Measurements from ENCODE around the gene EPN1. TPM values are rescaled to one million over a fixed set of nuclear protein-coding genes. Genes with fewer than 3 reads are reported as not detected.
A peak's percentile ranks its signal among the peaks of the same experiment; 100 is the strongest.

Gene EPN1
- total RNA-seq, 3 donors from 2014 or later (not counting 1 experiment from before 2014, with no cell fraction given): 47.6 to 56.4 (median 51.8) TPM

GRCh38 chr19:55654323-55654867 is 20.6 kb upstream of the EPN1 start:
- peaks cover 44 to 56% of the 10 kb centered on the region in 2 donors for H3K4me1 Mint-ChIP-seq
- H3K4me1 ChIP-seq (ENCODE audit: control insufficient read depth, insufficient read depth, low read length): peaks cover 49% of the 10 kb centered on the region

DNA sequence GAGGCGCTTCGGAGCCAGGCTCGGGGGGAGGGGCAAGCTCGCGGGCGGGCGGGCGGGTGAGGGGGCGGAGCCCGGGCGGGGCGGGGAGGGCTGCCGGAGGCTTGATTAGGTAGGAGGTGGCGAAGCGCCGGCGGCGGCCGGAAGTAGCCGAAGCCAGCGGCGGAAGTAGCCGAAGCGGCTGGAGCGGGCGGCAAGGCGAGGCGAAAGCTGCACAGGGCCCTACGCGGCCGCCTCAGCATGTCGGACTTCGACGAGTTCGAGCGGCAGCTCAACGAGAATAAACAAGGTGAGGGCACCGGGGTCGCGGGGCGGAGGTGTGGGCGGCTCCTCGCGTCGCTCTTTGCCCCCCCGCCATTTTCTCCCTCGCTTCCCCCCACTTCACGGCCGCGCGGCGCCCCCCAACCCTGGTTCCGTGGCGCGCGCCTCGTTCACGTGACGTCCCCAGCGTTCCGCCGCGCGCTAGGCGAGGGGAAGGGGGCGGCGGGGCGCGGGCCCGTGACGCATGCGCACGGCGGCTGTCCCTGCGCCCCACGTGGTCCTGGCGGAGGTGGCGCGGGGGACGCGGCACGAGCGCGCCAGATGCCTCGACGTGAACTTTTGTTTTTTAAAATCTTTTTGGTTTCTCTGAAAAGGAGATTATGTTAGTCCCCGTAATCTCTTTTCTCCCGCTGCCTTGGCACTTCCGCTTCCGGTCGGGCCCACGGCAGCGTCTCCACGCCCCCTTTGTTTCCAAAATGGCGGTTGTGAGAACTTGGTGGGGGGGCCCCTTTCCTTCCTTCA is 20.0 kb upstream of the EPN1 start, which contains the start of gene U2AF2:
Gene U2AF2 (plus strand): TSS at position 168 of the 780 bp plus-strand sequence. CDS start 70 bp downstream, at position 238.
- H3K4me3 Mint-ChIP-seq: peak within 1 kb of the TSS; percentile 100
- Histone ChIP-seq H3K9me3 (ENCODE audit: control insufficient read depth, insufficient read depth, low read length) (no peaks in the 10 kb centered on the region), H3K27ac (ENCODE audit: low read length) (peak within 1 kb of the TSS; percentile 100), H3K4me3 (ENCODE audit: low read length) (peak within 1 kb of the TSS; percentile 65), H3K36me3 (ENCODE audit: control insufficient read depth, insufficient read depth, low read length) (peaks cover 14% of the 10 kb centered on the region), H3K27me3 (ENCODE audit: control insufficient read depth, insufficient read depth, low read length) (no peaks in the 10 kb centered on the region), H3K4me1 (ENCODE audit: control insufficient read depth, insufficient read depth, low read length) (peaks cover 53% of the 10 kb centered on the region)
- H3K27me3 Mint-ChIP-seq (ENCODE audit: low read depth in 2 of 2): peaks cover 0 to 4% of the 10 kb centered on the region in 2 donors
- WGBS (ENCODE audit: insufficient coverage): under 1% methylated on average over 83 of the region's 95 CpGs
- DNase-seq (peak; percentile 95 to 97), ATAC-seq (peak; percentile 49 to 73 (median 57))
- H3K4me1 Mint-ChIP-seq: peaks cover 48 to 57% of the 10 kb centered on the region in 2 donors
- H3K27ac Mint-ChIP-seq: peak within 1 kb of the TSS; percentile 99 to 100
- intact Hi-C loops (cut with micrococcal nuclease): loop anchor here (1.0 to 10.0 kb wide), 6 partner anchors 20 to 1460 kb away; partner anchors contain the start of genes EPN1, TSEN34 and ZSCAN5A
- H3K36me3 Mint-ChIP-seq: no peaks in the 10 kb centered on the region
- no peak for TF ChIP-seq CTCF (IDR thresholded peaks at IDR 0.05)
- no peaks in the 10 kb centered on the region for H3K9me3 Mint-ChIP-seq

More at GRCh38 chr19:55654323-55654867, 20.6 kb upstream of the EPN1 start:
- Mint-ChIP-seq H3K27me3 (ENCODE audit: low read depth in 2 of 2) (peaks cover 0 to 7% of the 10 kb centered on the region in 2 donors), H3K36me3 (no peaks in the 10 kb centered on the region), H3K9me3 (no peaks in the 10 kb centered on the region), H3K27ac (peak overlapping the region; percentile 99 to 100), H3K4me3 (peak overlapping the region; percentile 100)
- ATAC-seq (peak; percentile 75 to 87 (median 75)), DNase-seq (peak; percentile 99 to 100)
- H3K4me3 ChIP-seq (ENCODE audit: low read length): peak overlapping the region; percentile 65
- TF ChIP-seq CTCF (IDR thresholded peaks at IDR 0.05): no peak
- H3K27me3 ChIP-seq (ENCODE audit: control insufficient read depth, insufficient read depth, low read length): no peaks in the 10 kb centered on the region
- peaks cover 8% of the 10 kb centered on the region for H3K36me3 ChIP-seq (ENCODE audit: control insufficient read depth, insufficient read depth, low read length)
- WGBS (ENCODE audit: insufficient coverage): under 1% methylated on average over 51 of the region's 52 CpGs
- peak overlapping the region; percentile 100 for H3K27ac ChIP-seq (ENCODE audit: low read length)
- H3K9me3 ChIP-seq (ENCODE audit: control insufficient read depth, insufficient read depth, low read length): no peaks in the 10 kb centered on the region
- intact Hi-C loops (cut with micrococcal nuclease): loop anchor here (1.0 to 10.0 kb wide), 6 partner anchors 19 to 1460 kb away; partner anchors contain the start of genes EPN1, TSEN34 and ZSCAN5A

DNA sequence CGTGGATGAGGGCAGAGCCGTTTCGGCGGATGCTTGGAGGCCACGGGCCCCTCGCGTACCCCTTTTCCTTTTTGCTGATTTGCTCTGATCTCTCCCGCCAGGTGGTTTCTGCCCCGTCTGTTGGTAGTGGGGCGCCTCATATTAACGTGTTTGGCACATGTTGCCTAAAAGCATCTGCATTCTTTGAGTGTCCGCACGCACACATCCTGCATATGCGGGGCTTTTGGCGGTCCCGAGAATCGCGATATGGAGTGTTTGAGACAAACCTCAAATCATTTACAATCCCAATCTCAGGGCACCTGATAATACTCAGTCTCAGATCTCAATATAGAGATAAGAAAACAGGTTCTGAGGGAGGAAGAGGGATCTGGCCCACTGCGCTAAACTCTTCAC is 19.4 kb upstream of the EPN1 start:
- Mint-ChIP-seq H3K27me3 (ENCODE audit: low read depth in 2 of 2) (peaks cover 0 to 3% of the 10 kb centered on the region in 2 donors), H3K9me3 (no peaks in the 10 kb centered on the region), H3K36me3 (no peaks in the 10 kb centered on the region), H3K4me1 (peaks cover 48 to 63% of the 10 kb centered on the region in 2 donors), H3K4me3 (peak overlapping the region; percentile 100), H3K27ac (peak overlapping the region; percentile 99 to 100)
- Histone ChIP-seq H3K27ac (ENCODE audit: low read length) (peak overlapping the region; percentile 100), H3K9me3 (ENCODE audit: control insufficient read depth, insufficient read depth, low read length) (no peaks in the 10 kb centered on the region), H3K4me1 (ENCODE audit: control insufficient read depth, insufficient read depth, low read length) (peaks cover 57% of the 10 kb centered on the region), H3K36me3 (ENCODE audit: control insufficient read depth, insufficient read depth, low read length) (peaks cover 20% of the 10 kb centered on the region), H3K27me3 (ENCODE audit: control insufficient read depth, insufficient read depth, low read length) (no peaks in the 10 kb centered on the region), H3K4me3 (ENCODE audit: low read length) (peak overlapping the region; percentile 65)
- no peak for TF ChIP-seq CTCF (IDR thresholded peaks at IDR 0.05)
- ATAC-seq (no peak), DNase-seq (no peak)
- intact Hi-C loops (cut with micrococcal nuclease): loop anchor here (2.0 to 10.0 kb wide), 3 partner anchors 19 to 1461 kb away; partner anchors contain the start of genes EPN1, TSEN34 and ZSCAN5A
- WGBS (ENCODE audit: insufficient coverage): under 1% methylated on average over 19 of the region's 19 CpGs

Measured in natural killer cell (primary cell).